GM13976 (cell line): ENCODE measurements around the gene CAPN7.

Experiments used
- DNase-seq: peaks from one replicate; pipeline ENCODE4 v3.0.0; 2012; ENCODE audit warnings: low spot score
- in situ Hi-C: fragments of 300-500 bp; cut with MboI; formaldehyde crosslinking; loops from one replicate; pipeline ENCODE4 v1.12.0; 2022; ENCODE audit warnings: low sequenced_read_pairs, mixed read lengths, inconsistent platforms; ENCODE audit not compliant: unreplicated experiment
- TF ChIP-seq, protein P1 (sequence below): IDR thresholded peaks from 2 replicates; pipeline ENCODE4 v1.5.1; 2012; ENCODE audit warnings: borderline replicate concordance, mild to moderate bottlenecking; ENCODE audit not compliant: insufficient read depth; ENCODE audit errors: extremely low read depth, missing control alignments, control extremely low read depth

CAPN7 gene

DNA sequence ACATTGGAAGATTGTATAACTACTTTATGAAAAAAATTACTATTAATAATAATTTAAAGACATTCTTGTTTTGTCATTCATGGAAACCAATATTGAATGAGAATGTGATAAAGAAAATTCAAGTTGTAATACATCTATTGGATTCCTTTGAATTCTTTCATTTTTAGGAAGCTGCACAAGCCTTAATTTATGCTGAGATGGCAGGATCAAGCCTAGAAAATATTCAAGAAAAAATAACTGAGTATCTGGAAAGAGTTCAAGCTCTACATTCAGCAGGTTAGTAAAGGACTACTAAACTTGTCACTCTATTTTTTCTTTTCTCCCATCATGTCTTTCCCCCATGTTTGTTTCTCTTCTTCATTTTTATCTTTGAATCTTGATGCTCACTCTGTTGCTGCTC lies 5.9 kb downstream of the CAPN7 start:
- TF ChIP-seq, protein P1, sequence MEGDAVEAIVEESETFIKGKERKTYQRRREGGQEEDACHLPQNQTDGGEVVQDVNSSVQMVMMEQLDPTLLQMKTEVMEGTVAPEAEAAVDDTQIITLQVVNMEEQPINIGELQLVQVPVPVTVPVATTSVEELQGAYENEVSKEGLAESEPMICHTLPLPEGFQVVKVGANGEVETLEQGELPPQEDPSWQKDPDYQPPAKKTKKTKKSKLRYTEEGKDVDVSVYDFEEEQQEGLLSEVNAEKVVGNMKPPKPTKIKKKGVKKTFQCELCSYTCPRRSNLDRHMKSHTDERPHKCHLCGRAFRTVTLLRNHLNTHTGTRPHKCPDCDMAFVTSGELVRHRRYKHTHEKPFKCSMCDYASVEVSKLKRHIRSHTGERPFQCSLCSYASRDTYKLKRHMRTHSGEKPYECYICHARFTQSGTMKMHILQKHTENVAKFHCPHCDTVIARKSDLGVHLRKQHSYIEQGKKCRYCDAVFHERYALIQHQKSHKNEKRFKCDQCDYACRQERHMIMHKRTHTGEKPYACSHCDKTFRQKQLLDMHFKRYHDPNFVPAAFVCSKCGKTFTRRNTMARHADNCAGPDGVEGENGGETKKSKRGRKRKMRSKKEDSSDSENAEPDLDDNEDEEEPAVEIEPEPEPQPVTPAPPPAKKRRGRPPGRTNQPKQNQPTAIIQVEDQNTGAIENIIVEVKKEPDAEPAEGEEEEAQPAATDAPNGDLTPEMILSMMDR: no peak
- in situ Hi-C loops: no loop called here
- no peak for DNase-seq

DNA sequence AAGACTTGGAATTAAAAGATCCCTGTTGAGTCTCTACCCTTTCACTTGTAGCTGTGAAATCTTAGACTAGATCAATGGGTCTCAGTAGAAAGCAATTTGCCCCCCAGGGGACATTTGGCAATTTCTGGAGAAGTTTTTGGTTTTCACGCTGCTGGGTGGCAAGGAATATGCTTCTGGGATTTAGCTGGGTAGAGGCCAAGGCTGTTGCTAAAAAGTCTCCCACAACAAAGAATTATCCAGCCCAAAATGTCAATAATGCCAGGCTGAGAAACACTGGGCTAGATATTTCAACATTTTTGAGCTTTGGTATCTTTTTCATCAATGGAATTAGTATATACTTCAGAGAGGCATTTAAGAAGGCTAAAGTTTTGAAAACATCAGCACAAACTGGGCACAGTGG lies 8.7 kb downstream of the CAPN7 start:
- in situ Hi-C loops: no loop called here
- TF ChIP-seq, protein P1: no peak
- DNase-seq: no peak

DNA sequence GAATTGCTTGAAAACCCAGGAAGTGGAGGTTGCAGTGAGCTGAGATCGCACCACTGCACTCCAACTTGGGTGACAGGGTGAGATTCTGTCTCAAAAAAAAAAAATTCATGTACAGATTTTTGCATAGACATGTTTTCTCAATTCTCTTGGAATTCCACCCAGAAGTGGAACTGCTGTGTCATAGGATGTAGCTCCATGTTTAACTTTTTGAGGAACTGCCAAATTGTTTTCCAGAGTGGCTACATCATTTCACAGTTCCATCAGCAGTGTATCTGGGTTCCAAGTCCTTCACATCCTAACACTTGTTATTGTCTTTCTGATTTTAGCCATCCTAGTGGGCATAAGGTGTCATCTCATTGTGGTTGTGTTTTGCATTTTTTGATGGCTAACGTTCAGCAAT lies 9.9 kb downstream of the CAPN7 start:
- in situ Hi-C loops: no loop called here
- DNase-seq: no peak
- TF ChIP-seq, protein P1: no peak

DNA sequence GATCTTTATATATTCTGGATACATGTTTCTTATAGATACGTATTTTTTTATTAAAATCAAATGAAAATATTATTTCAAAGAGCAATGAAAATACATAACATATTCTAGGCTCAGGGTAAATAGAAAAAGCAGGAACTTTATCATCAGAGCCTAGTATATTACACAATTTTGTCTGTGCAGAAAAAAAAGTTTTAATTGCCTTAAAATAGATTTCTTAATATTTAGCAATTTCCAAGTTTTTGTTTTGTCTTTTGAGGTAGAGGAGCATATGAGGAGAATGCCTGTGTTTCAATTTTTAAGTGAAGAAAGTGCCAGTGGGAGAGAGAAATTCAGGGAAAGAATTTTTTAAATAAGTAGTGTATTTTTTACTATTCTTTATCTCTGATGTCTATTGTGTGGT lies 10.5 kb downstream of the CAPN7 start:
- TF ChIP-seq, protein P1: no peak
- no peak for DNase-seq
- in situ Hi-C loops: no loop called here

DNA sequence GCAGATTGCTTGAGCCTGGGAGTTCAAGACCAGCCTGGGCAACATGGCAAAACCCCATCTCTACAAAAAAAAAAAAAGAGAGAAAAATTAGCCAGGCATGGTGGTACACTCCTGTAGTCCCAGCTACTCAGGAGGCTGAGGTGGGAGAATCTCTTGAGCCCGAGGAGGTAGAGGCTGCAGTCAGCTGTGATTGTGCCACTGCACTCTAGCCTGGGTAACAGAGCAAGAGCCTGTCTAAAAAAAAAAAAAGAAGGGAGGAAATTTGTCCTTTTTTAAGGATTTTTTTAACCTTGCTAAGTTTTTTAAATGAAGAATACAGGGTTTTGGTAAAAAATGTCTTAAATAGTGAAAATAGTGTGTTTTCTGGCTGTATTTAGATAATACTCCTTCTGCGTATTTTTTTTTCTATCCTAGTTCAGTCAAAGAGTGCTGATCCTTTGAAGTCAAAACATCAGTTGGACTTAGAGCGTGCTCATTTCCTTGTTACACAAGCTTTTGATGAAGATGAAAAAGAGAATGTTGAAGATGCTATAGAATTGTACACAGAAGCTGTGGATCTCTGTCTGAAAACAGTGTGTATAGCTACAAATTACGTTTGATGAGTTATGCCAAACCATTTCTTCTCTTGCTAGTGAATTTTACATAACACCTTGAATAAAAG lies 11.1 kb downstream of the CAPN7 start:
- in situ Hi-C loops: no loop called here
- no peak for DNase-seq
- TF ChIP-seq, protein P1: no peak

DNA sequence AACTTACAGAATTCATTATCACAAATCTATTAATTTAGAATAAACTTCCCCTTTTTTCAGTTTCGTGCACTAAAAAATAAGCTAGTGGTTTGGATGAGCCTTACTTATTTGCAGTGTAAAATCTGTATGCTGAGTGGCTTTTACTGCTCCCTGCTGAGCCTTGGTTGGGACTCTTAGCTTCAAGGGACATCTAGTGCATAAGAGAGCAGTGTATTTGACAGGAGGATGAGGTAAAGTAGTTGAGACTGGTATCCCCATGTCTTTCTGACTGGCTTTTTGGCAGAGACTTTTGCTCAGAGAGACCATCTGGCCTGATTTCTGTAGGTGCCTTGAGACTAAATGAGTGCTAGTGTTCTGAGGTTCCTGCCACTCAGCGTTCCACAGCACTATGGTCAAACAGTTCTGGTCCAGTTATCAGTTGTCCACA lies 11.8 kb downstream of the CAPN7 start:
- in situ Hi-C loops: no loop called here
- peak; percentile 16 for DNase-seq
- TF ChIP-seq, protein P1: no peak
